Limb (tissue), 2 donors: ENCODE results near the gene ACTA2.

Experiments used
- DNase-seq, 2 donors: peaks; one replicate each; pipeline ENCODE4 v3.0.0-alpha.2; 2016; ENCODE audit errors: extremely low spot score in 2 of 2

The ACTA2 gene

DNA sequence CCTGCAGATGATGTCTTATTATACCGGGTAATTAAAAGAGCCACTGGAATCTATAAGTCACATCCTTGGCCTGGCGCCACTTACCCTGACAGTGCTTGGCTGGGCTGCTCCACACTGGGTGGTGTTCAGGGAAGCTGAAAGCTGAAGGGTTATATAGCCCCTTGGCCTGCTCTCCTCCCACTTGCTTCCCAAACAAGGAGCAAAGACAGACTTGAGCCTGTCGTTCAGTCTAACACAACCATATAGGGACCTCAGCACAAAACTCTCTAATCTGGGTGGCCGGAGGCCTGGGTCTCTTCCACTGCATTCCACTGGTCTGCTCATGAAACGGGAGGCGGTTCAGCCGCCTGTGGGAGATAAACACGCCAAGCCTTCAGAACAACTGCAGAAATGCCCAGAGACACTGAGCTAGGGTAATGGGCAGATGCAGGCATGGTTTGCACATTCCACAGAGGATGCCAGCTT is at the start of gene ACTA2:
TSS of gene ACTA2 (minus strand) at position 127 of the 465 bp plus-strand sequence. CDS start 3,843 bp downstream, outside the sequence.
- peak; percentile 51 to 55 for DNase-seq

DNA sequence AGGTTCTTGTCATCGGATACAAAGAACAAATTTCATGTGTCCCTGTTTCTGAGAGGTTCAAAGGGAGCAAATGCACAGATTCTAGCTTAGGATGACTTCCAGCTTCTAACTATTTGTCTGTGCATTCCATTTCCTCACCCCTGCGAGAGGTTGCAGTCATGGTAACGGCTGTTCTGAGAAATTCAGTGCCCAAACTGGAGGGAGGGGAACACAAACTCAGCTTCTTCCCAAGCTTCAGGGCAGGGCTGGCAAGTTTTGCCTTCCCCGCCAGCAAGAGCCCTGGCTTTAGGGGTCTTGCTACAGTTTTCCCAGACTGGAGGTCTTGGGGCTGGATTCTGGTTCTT is 49.1 kb upstream of the ACTA2 start:
- DNase-seq, result no peak

DNA sequence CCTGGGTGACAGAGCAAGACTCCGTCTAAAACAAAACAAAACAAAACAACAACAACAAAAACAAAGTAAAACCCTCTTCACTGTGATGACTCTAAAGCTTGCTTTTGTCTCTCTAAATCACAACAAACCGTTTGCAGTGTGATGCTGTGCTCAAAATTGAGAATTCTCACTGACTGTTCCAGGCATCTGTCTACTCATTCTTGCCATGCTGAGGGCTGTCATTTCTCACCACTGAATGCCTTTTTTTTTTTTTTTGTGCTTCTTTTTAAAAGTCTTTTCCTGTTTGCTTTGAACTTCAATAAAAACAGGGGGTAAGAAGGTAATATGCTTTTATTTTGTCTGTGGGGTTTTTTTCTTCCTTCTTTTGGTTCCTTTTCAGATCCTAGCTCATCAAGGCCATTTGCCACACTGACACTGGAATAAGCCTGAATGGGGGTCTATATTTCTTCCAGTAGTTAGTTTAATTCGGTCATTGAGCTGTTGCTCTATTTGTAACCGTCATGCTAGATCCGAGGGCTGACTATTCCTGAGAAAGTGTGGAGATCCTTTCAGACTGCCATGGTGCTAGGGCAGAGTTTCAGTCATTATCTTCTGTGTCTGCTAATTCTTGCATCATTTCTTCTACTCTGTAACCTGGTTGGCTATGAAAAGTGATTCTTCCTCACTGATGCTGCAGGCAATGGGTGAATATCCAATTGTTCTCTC is 48.6 kb upstream of the ACTA2 start:
- no peak for DNase-seq

DNA sequence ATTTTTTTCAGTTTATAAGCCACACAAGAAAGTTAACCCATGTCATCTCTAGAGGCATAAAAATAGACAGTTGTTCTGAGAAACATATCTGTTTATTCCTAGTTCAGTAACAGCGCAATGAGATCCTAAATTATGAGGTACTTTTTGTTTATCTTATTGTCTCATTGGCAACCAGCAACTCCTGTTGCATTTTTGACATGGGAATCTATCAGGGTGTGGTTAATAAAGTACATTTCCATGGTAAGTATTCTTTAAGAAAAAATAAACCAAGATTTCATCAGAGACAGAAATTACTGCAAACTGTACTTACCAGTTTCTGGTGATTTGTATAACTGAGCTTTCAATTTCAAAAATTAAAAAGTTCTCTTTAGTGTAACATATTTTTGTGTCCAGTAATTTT is 47.1 kb upstream of the ACTA2 start:
- DNase-seq, result no peak

DNA sequence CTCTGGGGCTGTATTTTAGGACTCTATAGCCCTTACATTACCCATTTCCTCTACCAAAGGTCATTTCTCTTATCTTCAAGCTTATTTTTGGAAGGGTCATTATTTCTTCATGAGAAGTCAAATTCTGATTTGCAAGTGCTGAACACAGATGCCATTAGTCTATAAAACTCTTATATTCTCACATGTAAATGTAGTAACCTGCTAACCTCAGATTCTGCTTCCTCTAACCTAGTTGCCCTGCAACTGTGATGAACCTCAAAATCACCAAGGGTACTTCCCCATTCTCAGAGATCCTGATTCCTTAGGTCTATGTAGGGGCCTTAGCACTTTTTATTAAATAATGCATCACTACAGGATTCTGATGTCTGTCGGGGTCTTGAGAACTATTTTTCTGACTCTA is 44.4 kb upstream of the ACTA2 start:
- no peak for DNase-seq

DNA sequence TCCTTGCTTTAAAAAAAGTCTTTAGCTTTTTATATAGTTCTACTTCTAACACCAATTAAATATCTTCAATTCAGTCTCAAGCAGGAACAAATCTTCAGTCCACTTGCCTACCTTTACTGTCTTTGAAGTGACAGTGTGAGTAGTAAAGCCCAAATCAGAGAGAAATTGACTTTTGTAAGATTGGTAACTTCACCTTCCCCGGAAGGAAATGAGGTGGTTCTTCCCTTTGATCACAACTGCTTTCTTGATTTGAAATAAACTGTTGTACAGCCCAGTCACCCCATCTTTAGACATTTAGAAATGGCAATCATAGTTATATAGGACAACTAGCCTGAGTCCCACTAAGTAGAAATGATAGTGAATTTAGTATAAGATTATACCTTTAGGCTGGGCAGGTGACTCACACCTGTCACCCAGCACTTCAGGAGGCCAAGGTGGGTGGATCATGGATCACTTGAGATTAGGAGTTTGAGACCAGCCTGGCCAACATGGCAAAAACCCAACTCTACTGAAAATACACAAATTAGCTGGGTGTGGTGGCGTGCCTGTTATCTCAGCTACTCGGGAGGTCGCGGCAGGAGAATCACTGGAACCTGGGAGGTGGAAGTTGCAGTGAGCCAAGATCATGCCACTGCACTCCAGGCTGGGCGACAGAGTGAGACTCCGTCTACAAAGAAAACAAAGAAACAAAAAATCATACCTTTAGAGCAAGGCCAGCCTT is 42.7 kb upstream of the ACTA2 start:
- DNase-seq, result no peak

DNA sequence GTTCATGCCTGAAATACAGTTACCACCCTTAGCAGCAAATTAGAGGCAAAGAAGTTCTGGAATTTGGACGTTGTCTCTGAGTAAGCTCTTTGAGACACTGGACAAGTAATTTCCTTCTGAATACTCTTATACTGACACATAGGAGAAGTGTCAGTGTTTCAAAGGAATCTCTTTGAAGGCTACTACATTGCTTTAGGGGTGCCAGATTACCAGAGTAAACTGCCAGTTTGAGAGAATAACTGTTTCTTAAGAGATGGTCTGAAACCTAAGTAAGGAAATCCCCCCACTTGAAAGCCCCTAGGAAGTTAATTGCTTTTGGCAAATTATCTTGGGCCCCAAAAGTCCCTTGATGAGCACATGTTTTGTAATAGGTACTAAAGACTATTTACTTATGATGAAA is 41.4 kb upstream of the ACTA2 start:
- no peak for DNase-seq

DNA sequence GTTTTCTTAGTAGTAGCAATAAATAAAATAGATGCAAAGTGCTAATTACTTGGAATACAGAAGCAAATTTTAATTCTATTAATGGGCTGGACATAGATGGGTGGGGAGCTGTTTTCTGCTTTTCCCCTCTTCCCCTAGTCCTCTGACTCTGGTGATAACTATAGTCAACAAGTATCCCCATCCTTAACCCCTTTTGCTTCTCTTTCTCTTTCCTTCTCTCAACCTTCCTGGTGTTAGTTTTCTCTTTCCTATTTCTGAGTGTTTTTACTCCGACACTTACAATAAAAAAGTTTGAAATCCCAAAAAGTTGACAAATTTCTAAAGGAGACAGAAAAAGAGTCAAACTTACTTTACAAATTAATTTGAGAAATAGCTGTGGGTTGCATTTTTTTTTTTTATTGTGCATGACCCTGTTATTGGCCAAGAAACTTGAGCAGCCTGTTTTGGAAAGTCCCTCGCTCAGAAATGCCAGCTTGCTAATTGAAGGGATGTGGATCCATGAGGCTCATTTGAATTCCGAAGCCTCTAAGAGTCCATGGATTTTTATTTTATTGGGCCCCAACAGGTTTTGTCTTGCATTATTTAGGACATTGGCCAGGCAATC is 40.5 kb upstream of the ACTA2 start:
- no peak for DNase-seq

DNA sequence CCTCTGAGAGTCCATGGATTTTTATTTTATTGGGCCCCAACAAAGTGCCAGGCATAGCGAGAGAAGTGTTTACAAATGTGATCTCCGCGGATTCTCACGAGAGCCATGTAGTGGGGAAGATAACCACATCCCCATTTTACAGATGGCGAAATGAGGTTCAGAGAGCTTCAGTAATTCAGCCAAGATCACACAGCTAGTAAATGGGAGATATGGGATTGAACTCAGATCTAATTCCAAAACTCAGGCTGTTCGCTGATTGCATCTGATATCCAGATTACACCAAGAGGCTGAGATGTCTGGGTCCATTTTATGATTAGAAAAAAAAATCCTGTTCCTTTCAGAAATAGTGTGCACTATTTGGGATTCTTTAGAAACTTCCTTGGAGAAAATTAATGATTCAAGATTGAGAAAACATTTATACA is 39.3 kb upstream of the ACTA2 start:
- no peak for DNase-seq

DNA sequence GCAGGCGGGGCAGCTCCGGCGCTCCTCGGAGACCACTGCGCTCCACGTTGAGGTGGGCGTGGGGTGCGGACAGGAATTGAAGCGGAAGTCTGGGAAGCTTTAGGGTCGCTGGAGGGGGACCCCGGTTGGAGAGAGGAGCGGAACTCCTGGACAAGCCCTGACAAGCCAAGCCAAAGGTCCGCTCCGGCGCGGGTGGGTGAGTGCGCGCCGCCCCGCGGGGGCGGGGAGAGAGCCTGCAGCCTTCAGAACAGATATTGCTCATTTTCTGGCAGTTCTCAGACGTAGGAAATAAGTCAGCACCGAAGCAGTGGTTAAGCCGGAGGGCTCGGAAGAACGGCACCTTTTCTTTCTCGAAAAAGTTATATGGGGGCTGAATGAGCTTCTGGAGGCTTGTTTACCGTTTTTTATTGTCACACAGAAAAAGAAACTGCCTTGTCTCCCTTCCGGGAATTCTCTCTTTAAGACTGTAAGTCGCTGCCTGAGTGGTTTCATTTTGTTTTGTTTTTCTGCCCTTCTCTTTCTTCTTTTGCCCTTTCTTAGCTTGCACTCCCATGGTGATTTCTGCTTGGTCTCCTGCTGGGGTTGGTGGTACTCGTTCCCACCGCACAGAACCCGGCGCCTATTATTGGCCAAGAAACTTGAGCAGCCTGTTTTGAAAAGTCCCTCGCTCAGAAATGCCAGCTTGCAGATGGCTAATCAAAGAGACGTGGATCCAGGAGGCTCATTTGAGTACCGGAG is 38.8 kb upstream of the ACTA2 start:
- DNase-seq, result peak; percentile 45 to 61

DNA sequence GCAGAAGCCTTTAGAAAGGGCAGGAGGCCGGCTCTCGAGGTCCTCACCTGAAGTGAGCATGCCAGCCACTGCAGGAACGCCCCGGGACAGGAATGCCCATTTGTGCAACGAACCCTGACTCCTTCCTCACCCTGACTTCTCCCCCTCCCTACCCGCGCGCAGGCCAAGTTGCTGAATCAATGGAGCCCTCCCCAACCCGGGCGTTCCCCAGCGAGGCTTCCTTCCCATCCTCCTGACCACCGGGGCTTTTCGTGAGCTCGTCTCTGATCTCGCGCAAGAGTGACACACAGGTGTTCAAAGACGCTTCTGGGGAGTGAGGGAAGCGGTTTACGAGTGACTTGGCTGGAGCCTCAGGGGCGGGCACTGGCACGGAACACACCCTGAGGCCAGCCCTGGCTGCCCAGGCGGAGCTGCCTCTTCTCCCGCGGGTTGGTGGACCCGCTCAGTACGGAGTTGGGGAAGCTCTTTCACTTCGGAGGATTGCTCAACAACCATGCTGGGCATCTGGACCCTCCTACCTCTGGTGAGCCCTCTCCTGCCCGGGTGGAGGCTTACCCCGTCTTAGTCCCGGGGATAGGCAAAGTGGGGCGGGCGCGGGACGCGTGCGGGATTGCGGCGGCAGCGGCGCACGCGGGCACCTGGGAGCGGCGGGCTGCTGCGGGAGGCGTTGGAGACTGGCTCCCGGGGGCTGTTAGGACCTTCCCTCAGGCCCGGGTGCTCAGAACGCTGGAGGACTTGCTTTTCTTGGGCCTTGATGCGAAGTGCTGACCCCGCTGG is 38.0 kb upstream of the ACTA2 start, which contains the start of gene FAS:
TSS of gene FAS (plus strand) at position 415 of the 777 bp plus-strand sequence. CDS start at position 494, 79 bp downstream.
- DNase-seq, result peak in 1 of 2 donors; percentile 69

DNA sequence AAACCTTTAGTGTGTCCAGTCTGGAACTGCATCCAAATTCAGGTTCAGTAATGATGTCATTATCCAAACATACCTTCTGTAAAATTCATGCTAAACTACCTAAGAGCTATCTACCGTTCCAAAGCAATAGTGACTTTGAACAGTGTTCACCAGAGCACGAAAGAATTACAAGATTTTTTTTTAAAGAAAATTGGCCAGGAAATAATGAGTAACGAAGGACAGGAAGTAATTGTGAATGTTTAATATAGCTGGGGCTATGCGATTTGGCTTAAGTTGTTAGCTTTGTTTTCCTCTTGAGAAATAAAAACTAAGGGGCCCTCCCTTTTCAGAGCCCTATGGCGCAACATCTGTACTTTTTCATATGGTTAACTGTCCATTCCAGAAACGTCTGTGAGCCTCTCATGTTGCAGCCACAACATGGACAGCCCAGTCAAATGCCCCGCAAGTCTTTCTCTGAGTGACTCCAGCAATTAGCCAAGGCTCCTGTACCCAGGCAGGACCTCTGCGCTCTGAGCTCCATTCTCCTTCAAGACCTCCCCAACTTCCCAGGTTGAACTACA is 37.3 kb upstream of the ACTA2 start:
- DNase-seq, result peak in 1 of 2 donors; percentile 58

DNA sequence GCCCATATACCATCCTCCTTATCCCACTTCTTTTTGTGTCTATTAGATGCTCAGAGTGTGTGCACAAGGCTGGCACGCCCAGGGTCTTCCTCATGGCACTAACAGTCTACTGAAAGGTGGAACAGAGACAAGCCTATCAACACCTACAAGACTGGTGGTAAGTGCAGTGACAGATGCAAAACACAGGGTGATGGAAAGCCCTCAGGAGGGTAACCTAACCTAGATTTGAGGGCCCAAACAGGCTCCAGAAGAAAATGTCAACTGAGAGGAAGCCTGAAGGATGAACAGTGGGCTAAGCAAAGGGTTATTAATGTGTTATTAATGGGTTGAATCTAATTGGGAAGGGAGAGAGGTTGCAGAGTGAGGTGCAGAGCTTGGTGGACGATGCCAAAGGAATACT is 36.9 kb upstream of the ACTA2 start:
- DNase-seq, result no peak

DNA sequence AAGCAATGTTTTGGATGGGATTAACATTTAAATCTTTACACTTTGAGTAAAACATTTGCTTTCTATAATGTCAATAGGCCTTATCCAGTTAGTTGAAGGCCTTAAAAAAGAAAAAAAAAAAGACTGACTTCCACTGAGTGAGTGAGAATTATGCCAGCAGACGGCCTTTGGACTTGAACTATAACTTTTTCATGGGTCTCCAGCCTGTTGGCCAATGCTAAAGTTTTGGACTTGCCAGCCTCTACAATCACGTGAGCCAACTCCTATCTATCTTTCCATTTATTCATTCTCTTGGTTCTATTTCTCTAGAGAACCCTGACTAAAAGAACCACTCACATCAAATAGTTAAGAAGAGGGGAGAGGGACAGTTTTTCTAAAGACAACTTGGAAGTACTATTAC is 35.3 kb upstream of the ACTA2 start:
- DNase-seq, result no peak

DNA sequence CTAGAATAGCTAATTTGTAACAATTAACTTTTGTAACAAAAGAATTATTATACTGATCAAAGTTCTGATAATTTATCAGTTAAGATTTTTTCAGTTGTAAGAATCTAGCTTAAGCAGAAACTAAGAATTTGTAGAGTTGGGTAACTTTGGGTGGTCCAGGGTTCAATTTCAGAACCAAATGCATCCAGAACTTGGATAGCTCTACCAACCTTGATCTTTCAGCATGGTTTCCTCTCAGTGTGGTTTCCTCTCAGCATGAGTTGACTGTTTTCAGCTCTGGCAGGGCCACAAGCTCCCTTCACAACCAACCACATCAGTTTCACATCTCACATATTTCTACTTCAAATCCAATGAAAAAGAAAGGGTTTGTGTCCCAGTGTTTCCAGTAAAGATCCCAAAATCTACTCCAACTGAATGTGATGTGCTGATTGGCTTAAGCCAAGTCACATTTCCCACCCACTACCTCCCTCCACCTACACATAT is 34.7 kb upstream of the ACTA2 start:
- DNase-seq, result no peak

DNA sequence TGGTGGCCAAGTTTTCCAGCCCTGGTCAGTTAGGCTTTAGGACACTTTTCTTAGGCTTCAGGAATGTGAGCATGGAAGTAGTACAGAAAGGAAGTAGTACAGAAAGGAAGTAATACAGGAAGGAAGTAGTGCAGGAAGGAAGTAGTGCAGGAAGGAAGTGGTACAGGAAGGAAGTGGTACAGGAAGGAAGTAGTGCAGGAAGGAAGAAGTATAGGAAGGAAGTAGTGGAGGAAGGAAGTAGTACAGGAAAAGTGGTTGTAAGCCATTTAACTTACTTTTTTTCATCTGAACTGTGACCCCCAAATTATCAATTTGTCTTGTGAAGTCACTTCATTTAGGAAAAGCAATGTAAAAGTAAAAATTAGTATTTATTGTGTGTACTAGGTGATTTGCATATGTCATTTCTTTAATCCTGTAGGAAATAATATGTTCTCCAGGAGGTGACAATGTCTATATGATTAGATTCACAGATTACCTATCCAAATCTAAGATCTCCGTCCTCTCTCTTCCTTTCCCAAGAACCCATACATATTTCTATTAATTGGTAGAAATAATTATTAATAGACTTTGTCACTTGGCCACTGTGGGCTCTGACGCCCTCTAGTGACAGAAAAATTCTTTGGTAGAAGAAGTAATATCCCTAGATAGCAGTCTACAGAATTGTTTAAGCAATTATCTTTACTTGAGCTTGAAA is 34.1 kb upstream of the ACTA2 start:
- no peak for DNase-seq

DNA sequence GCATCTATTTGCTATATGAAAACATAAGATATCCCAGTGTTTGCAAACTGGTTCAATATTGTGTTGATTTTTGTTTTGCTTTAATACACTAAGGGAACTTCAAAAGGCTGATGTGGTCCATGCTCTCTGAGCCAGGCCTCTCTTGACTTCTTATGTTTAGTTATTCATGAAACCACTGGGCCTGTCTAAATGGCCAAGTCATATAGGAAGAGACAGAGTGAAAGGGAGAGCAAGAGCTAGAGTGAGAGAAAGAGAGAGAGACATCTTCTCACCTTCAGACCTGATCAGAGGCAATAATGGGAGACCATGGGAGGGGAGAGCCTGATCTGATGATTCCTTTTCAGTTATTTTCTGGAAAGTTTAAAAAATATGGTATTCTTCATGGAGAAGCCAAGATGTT is 32.0 kb upstream of the ACTA2 start:
- DNase-seq, result no peak

DNA sequence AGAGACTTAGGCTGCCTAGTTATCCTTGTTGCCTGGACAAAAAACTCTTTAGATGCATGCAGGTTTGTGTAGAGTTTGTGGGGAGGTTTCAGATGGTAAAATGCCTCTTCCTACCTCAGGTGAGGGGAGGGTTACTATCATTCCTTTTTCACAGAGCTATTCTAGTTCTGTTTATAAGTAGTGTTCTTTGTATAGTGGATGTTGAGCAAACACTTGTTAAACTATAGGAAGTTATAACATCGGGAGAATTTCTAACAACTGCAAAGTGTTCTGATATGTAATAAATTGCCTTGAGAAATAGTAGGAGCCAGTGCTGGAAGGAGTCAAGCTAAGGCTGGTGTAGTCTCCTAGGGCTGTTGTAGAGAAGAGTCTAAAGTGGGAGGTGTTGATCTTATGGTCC is 31.4 kb upstream of the ACTA2 start:
- no peak for DNase-seq

DNA sequence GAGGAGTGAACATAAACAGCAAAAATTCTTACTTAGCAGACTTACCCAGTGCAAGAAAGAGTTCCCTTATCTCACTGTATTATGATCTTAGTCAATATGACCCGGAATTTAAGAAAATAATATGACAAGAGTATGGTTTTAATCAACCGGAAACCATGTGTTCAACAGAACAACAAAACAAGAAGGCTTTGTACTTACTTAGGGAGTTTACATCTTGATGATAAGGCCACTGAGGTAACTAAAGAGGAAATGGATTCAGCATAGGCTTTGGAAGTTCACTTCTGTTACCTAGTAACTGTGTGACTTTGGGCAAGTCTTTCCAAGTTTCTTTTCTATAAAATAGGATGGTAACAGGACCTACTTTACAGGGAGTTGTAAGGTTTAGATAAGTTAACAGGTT is 30.6 kb upstream of the ACTA2 start:
- DNase-seq, result no peak

DNA sequence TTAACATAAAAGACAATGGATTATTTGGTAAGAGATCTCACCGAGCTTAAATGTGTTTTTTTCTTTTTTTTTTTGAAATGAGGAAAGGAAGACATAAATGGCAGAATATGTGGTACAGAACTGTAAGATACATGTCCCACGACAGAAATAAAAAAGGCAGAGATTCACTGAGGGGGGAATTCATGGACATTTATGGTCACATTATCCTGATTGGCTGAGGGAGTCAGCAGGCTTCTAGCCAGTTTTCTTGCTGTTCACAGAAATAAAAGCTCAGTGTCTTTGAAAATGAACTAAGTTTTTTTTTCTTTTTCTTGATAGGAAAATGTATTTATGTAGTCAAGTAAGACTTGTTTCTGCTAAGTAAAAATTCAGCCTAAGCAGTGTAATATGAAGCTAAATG is 29.8 kb upstream of the ACTA2 start:
- DNase-seq, result no peak
